Thyroid gland (tissue), 4 donors: Measurements from ENCODE around the gene TCEANC.

Experiments used
- CTCF ChIP-seq, 6 experiments: fragments of 200-600 bp in 3 of 6; fragments of 450-650 bp in 3 of 6; sonication (generic) in 3 of 6; IDR thresholded peaks; one replicate each; pipeline ENCODE4 v1.5.1; 2016 to 2019; ENCODE audit warnings: antibody characterized with exemption in 6 of 6, mild to moderate bottlenecking in 2 of 6, inconsistent platforms in 1 of 6, moderate library complexity in 1 of 6
- POLR2A ChIP-seq, 2 donors: fragments of 450-650 bp; IDR thresholded peaks; one replicate each; pipeline ENCODE4 v1.6.1; 2017; ENCODE audit warnings: antibody characterized with exemption in 2 of 2, mild to moderate bottlenecking in 2 of 2, moderate library complexity in 1 of 2

DNA sequence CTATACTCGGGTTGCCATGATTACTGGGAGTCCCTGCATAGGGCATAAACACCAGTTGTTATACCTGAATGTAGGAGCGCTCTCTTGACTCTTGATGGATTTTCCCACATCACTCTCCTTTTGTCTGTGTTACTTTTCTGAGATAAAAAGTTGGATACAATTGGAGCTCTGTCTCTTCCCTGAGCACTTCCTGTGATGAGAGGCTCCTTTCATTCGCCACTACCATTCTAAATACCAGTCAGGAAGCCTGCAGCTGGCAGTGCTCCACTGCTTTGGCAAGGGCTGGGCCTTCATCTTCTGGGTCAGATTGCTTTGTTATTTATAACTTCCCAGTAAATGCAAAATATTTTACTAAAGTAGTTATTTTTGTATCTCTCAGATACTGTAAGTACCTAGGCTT lies 13.9 kb downstream of the TCEANC start:
- TF ChIP-seq CTCF (IDR thresholded peaks at IDR 0.05): no peak
- no peak for TF ChIP-seq POLR2A (IDR thresholded peaks at IDR 0.05)
